GM23338 (cell line): Measurements from ENCODE around the gene CPA3. TPM values are rescaled to one million over a fixed set of nuclear protein-coding genes. Genes with fewer than 3 reads are reported as not detected.

Experiments
- ATAC-seq: fragments of 200-7000 bp; cut with Tn5 transposase; 3 replicates; pipeline ENCODE4 v1.9.1; 2020
- DNase-seq: peaks from one replicate; pipeline ENCODE4 v3.0.0-alpha.2; 2015; ENCODE audit warnings: low spot score
- H2AFZ ChIP-seq: fragments of 200-600 bp; sonication (generic); 2 replicates; pipeline ENCODE4 v1.8.0; 2016; ENCODE audit warnings: antibody characterized with exemption, mild to moderate bottlenecking, moderate library complexity
- H3F3A ChIP-seq: fragments of 200-600 bp; sonication (generic); replicated peaks from 2 replicates; pipeline ENCODE4 v1.8.0; 2017; ENCODE audit warnings: antibody characterized with exemption, mixed run types, low read depth
- H3K27ac ChIP-seq: fragments of 200-600 bp; sonication (generic); 2 replicates; pipeline ENCODE4 v1.6.1; 2016; ENCODE audit warnings: low read depth
- H3K27me3 ChIP-seq: fragments of 200-600 bp; sonication (generic); 2 replicates; pipeline ENCODE4 v1.8.0; 2016; ENCODE audit warnings: mild to moderate bottlenecking, mixed run types, moderate library complexity; ENCODE audit not compliant: insufficient read depth
- H3K36me3 ChIP-seq: fragments of 200-600 bp; sonication (generic); 2 replicates; pipeline ENCODE4 v1.8.0; 2016; ENCODE audit warnings: mild to moderate bottlenecking; ENCODE audit not compliant: insufficient read depth
- H3K4me1 ChIP-seq: fragments of 200-600 bp; sonication (generic); 2 replicates; pipeline ENCODE4 v1.8.0; 2016; ENCODE audit warnings: mild to moderate bottlenecking, moderate library complexity; ENCODE audit not compliant: insufficient read depth
- H3K4me2 ChIP-seq: fragments of 200-600 bp; sonication (generic); 2 replicates; pipeline ENCODE4 v1.7.1; 2017; ENCODE audit warnings: mixed run types
- H3K4me3 ChIP-seq: fragments of 200-600 bp; sonication (generic); 2 replicates; pipeline ENCODE4 v1.6.1; 2016; ENCODE audit warnings: mixed run types
- H3K79me2 ChIP-seq: fragments of 200-600 bp; sonication (generic); replicated peaks from 2 replicates; pipeline ENCODE4 v1.8.0; 2017; ENCODE audit warnings: mild to moderate bottlenecking; ENCODE audit not compliant: insufficient read depth
- H3K9me2 ChIP-seq: fragments of 200-600 bp; sonication (generic); 2 replicates; pipeline ENCODE4 v1.8.0; 2017; ENCODE audit not compliant: insufficient read depth
- H4K20me1 ChIP-seq: fragments of 200-600 bp; sonication (generic); replicated peaks from 2 replicates; pipeline ENCODE4 v1.8.0; 2017; ENCODE audit warnings: mild to moderate bottlenecking; ENCODE audit not compliant: insufficient read depth
- H3K27ac Mint-ChIP-seq: 2 replicates; pipeline ENCODE4 v1.8.0; 2020; ENCODE audit warnings: inconsistent platforms, mild to moderate bottlenecking, moderate library complexity, mixed read lengths
- H3K27me3 Mint-ChIP-seq: 3 replicates; pipeline ENCODE4 v1.8.0; 2022; ENCODE audit warnings: low read depth, mild to moderate bottlenecking, moderate library complexity, mixed read lengths, inconsistent platforms; ENCODE audit not compliant: insufficient read depth, poor library complexity
- H3K36me3 Mint-ChIP-seq: 3 replicates; pipeline ENCODE4 v1.8.0; 2021; ENCODE audit warnings: low read depth, mild to moderate bottlenecking, inconsistent platforms, moderate library complexity, mixed read lengths
- H3K4me1 Mint-ChIP-seq: 3 replicates; pipeline ENCODE4 v1.8.0; 2020; ENCODE audit warnings: mild to moderate bottlenecking, inconsistent platforms, mixed read lengths
- H3K4me3 Mint-ChIP-seq: 3 replicates; pipeline ENCODE4 v1.8.0; 2021; ENCODE audit warnings: moderate library complexity, mild to moderate bottlenecking, inconsistent platforms, mixed read lengths
- H3K9me3 Mint-ChIP-seq: 3 replicates; pipeline ENCODE4 v1.8.0; 2020; ENCODE audit warnings: moderate library complexity, mild to moderate bottlenecking, inconsistent platforms, mixed read lengths
- CREB1 ChIP-seq: fragments of 250-450 bp; sonication (Bioruptor Pico); IDR thresholded peaks from 2 replicates; pipeline ENCODE4 v1.5.0; 2020; ENCODE audit warnings: low read depth, mild to moderate bottlenecking, moderate library complexity
- JUNB ChIP-seq: IDR thresholded peaks from one replicate; pipeline ENCODE4 v1.6.1; 2016; ENCODE audit warnings: antibody characterized with exemption; ENCODE audit not compliant: unreplicated experiment
- POLR2AphosphoS5 ChIP-seq: IDR thresholded peaks from 2 replicates; pipeline ENCODE4 v1.6.1; 2016; ENCODE audit warnings: antibody characterized with exemption, low read depth
- STAT1 ChIP-seq: IDR thresholded peaks from one replicate; pipeline ENCODE4 v1.6.1; 2016; ENCODE audit warnings: antibody characterized with exemption; ENCODE audit not compliant: unreplicated experiment
- ZNF331 ChIP-seq: fragments of 250-450 bp; sonication (Bioruptor Pico); IDR thresholded peaks from 2 replicates; pipeline ENCODE4 v1.5.0; 2020; ENCODE audit warnings: low read depth, mild to moderate bottlenecking, moderate library complexity
- polyA plus RNA-seq: library from polyadenylated mRNA; unstranded; fragments of >200 nt; fragmentation: Nextera tagmentation; extraction: Ambion mirVana; gene quantifications from 2 replicates; pipeline ENCODE4 v1.2.1, GENCODE V29; 2016
- total RNA-seq: library from RNA; depleted of rRNA; stranded (reverse); fragments of >200 nt; shearing (Covaris generic); gene quantifications from 2 replicates; pipeline ENCODE4 v1.2.3, GENCODE V29; 2014
- TF ChIP-seq, protein P1 (sequence below): fragments of 250-450 bp; sonication (Bioruptor Pico); IDR thresholded peaks from 2 replicates; pipeline ENCODE4 v1.5.0; 2020; ENCODE audit warnings: mild to moderate bottlenecking, moderate library complexity
- TF ChIP-seq, protein P2 (sequence below): IDR thresholded peaks from 2 replicates; pipeline ENCODE4 v1.6.1; 2016; ENCODE audit warnings: antibody characterized with exemption

The CPA3 gene
- total and polyA plus RNA-seq, 2 experiments from 2014 or later, result not detected

DNA sequence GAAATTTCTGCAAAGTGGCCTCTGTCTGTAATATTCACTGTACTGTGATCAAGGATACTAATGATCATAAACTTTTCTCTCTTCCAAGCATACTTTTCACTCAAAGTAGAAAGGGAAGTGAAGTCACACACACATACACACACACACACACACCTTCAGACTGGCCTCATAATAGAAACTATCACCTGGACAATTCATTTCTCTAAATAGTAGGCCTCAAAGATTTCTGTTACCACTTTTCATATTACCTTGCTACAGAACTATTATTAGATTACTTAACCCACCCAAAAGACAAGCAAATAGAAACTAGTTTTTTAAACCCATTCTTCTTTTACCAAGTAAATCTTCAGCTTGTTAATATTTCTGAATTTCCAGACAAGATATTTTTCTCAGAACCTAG lies 25.3 kb upstream of the CPA3 start (continued):
- TF ChIP-seq ZNF331 (CRISPR knock-in tag), result no peak
- TF ChIP-seq CREB1 (CRISPR knock-in tag), result no peak
- no peak for TF ChIP-seq JUNB
- TF ChIP-seq, protein P1, sequence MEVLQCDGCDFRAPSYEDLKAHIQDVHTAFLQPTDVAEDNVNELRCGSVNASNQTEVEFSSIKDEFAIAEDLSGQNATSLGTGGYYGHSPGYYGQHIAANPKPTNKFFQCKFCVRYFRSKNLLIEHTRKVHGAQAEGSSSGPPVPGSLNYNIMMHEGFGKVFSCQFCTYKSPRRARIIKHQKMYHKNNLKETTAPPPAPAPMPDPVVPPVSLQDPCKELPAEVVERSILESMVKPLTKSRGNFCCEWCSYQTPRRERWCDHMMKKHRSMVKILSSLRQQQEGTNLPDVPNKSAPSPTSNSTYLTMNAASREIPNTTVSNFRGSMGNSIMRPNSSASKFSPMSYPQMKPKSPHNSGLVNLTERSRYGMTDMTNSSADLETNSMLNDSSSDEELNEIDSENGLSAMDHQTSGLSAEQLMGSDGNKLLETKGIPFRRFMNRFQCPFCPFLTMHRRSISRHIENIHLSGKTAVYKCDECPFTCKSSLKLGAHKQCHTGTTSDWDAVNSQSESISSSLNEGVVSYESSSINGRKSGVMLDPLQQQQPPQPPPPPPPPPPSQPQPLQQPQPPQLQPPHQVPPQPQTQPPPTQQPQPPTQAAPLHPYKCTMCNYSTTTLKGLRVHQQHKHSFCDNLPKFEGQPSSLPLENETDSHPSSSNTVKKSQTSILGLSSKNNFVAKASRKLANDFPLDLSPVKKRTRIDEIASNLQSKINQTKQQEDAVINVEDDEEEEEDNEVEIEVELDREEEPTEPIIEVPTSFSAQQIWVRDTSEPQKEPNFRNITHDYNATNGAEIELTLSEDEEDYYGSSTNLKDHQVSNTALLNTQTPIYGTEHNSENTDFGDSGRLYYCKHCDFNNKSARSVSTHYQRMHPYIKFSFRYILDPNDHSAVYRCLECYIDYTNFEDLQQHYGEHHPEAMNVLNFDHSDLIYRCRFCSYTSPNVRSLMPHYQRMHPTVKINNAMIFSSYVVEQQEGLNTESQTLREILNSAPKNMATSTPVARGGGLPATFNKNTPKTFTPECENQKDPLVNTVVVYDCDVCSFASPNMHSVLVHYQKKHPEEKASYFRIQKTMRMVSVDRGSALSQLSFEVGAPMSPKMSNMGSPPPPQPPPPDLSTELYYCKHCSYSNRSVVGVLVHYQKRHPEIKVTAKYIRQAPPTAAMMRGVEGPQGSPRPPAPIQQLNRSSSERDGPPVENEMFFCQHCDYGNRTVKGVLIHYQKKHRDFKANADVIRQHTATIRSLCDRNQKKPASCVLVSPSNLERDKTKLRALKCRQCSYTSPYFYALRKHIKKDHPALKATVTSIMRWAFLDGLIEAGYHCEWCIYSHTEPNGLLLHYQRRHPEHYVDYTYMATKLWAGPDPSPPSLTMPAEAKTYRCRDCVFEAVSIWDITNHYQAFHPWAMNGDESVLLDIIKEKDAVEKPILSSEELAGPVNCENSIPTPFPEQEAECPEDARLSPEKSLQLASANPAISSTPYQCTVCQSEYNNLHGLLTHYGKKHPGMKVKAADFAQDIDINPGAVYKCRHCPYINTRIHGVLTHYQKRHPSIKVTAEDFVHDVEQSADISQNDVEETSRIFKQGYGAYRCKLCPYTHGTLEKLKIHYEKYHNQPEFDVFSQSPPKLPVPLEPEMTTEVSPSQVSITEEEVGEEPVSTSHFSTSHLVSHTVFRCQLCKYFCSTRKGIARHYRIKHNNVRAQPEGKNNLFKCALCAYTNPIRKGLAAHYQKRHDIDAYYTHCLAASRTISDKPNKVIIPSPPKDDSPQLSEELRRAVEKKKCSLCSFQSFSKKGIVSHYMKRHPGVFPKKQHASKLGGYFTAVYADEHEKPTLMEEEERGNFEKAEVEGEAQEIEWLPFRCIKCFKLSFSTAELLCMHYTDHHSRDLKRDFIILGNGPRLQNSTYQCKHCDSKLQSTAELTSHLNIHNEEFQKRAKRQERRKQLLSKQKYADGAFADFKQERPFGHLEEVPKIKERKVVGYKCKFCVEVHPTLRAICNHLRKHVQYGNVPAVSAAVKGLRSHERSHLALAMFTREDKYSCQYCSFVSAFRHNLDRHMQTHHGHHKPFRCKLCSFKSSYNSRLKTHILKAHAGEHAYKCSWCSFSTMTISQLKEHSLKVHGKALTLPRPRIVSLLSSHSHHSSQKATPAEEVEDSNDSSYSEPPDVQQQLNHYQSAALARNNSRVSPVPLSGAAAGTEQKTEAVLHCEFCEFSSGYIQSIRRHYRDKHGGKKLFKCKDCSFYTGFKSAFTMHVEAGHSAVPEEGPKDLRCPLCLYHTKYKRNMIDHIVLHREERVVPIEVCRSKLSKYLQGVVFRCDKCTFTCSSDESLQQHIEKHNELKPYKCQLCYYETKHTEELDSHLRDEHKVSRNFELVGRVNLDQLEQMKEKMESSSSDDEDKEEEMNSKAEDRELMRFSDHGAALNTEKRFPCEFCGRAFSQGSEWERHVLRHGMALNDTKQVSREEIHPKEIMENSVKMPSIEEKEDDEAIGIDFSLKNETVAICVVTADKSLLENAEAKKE (CRISPR knock-in tag), result no peak
- no peak for TF ChIP-seq POLR2AphosphoS5
- TF ChIP-seq STAT1, result no peak

DNA sequence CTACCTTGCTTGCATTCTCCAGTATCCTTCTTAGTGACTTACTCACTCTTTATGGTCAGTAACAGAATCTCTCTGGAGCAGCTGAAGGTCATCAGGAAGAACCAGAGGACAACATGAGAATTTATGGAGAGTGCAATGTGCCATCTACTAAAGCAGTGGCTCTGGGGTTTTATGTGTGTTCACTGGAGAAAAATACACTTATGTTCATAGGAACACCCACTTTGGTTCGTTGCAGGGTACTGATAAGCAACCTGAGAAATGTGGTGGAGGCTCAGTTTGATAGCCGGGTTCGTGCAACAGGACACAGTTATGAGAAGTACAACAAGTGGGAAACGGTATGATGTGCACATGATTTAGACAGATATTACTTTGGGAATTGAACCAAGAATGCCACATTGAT lies 24.6 kb upstream of the CPA3 start:
- no peaks in the 10 kb centered on the region for H4K20me1 ChIP-seq
- no peaks in the 10 kb centered on the region for H3K36me3 ChIP-seq
- Mint-ChIP-seq H3K4me3 (no peak overlapping the region), H3K4me1 (no peaks in the 10 kb centered on the region; the same call in 2 of the 3 replicates), H3K27ac (no peak overlapping the region), H3K36me3 (no peaks in the 10 kb centered on the region), H3K9me3 (no peaks in the 10 kb centered on the region), H3K27me3 (peaks cover 2% of the 10 kb centered on the region)
- DNase-seq (no peak), ATAC-seq (no peak)
- H3K27ac ChIP-seq, result no peak overlapping the region
- H3K4me3 ChIP-seq, result no peak overlapping the region
- H3K4me1 ChIP-seq, result no peaks in the 10 kb centered on the region
- H2AFZ ChIP-seq, result no peak overlapping the region
- H3F3A ChIP-seq, result no peaks in the 10 kb centered on the region
- no peaks in the 10 kb centered on the region for H3K27me3 ChIP-seq
- H3K79me2 ChIP-seq, result no peaks in the 10 kb centered on the region
- H3K4me2 ChIP-seq, result no peak overlapping the region
- no peaks in the 10 kb centered on the region for H3K9me2 ChIP-seq
- TF ChIP-seq, protein P2, sequence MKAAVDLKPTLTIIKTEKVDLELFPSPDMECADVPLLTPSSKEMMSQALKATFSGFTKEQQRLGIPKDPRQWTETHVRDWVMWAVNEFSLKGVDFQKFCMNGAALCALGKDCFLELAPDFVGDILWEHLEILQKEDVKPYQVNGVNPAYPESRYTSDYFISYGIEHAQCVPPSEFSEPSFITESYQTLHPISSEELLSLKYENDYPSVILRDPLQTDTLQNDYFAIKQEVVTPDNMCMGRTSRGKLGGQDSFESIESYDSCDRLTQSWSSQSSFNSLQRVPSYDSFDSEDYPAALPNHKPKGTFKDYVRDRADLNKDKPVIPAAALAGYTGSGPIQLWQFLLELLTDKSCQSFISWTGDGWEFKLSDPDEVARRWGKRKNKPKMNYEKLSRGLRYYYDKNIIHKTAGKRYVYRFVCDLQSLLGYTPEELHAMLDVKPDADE, result no peak
- TF ChIP-seq, protein P1 (CRISPR knock-in tag), result no peak
